Measurements from ENCODE around the gene ACSF3. TPM values are rescaled to one million over a fixed set of nuclear protein-coding genes. Genes with fewer than 3 reads are reported as not detected.
"Not testable (repeated sequence)": the region's sequence is repeated elsewhere in the genome, so short reads cannot be mapped to it uniquely, and the experiment has no call there.

The ACSF3 gene
- total RNA-seq, 1 experiment from 2014 or later: 38.7 TPM

DNA sequence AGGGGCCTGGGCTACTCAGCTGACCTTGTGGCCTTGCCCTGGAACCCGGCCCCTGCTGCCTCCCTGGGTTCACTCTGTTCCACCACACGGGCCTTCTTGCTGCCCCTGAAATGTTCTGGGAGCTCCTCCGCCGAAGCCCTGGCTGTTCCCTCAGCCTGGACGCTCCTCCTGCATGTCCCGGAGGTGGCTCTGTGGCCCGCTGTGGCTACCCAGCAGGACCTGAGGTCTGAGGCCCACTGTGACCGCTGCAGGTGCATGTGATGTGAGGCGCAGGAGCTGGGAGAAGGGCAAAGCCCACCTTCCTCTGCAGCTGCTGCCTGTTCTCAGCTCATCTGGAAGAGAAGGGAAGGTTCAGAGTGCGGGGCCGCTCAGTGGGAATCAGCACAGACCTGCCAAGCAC lies 38.9 kb upstream of the ACSF3 start:
- DNase-seq (ENCODE audit: low spot score): no peak
- in situ Hi-C loops (cut with HindIII; ENCODE audit: low sequenced_read_pairs): no loop called here

DNA sequence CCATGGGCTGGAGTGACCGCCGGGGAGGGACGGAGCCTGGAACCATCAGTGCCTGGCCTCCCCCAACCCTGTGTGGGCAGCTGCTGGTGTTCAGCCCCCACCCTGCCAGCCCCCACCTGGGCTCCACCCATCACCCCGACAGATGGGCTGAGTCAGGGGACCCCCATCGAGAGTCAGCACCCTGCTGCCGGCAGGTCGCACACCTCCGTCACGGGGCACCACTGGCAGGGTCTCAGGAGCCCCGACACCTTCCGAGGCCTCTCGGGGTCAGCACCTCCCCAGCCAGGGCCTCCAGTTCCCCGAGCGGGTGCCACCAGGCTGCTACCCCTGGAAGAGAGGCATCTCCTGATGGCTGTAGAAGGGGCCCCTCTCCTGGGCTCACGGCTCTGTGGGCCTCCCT lies 38.3 kb upstream of the ACSF3 start:
- in situ Hi-C loops (cut with HindIII; ENCODE audit: low sequenced_read_pairs): no loop called here
- DNase-seq (ENCODE audit: low spot score): no peak

GRCh38 chr16:89055894-89056555 lies 37.6 kb upstream of the ACSF3 start:
- no peak for DNase-seq (ENCODE audit: low spot score)
- in situ Hi-C loops (cut with HindIII; ENCODE audit: low sequenced_read_pairs): no loop called here

DNA sequence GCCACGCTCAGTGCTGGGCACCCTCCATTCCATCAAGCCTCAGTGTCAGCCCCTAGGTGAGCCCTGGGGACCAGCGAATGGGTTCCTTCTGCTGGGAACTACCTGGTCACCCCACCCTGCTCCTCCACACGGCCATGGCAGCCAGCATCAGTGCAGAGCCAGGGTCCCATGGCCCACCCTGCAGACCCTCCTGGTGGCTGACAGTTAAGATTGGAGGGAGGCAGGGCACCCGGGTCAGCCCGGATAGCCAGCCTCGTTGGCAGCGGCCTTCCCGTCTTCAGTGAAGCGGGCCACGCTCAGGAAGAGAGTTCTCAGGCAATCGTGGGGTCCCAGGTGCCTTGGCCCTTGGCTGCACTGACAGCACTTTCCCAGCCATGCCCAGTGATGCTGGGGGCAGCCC lies 37.1 kb upstream of the ACSF3 start:
- no peak for DNase-seq (ENCODE audit: low spot score)
- in situ Hi-C loops (cut with HindIII; ENCODE audit: low sequenced_read_pairs): no loop called here

- DNase-seq (ENCODE audit: low spot score): no peak
Observed at GRCh38 chr16:89057738-89058137, 35.9 kb upstream of the ACSF3 start.

GRCh38 chr16:89058812-89059211 lies 34.8 kb upstream of the ACSF3 start:
- DNase-seq (ENCODE audit: low spot score): no peak
- in situ Hi-C loops (cut with HindIII; ENCODE audit: low sequenced_read_pairs): no loop called here

More at GRCh38 chr16:89057738-89058137, 35.9 kb upstream of the ACSF3 start:
- in situ Hi-C loops (cut with HindIII; ENCODE audit: low sequenced_read_pairs): no loop called here

DNA sequence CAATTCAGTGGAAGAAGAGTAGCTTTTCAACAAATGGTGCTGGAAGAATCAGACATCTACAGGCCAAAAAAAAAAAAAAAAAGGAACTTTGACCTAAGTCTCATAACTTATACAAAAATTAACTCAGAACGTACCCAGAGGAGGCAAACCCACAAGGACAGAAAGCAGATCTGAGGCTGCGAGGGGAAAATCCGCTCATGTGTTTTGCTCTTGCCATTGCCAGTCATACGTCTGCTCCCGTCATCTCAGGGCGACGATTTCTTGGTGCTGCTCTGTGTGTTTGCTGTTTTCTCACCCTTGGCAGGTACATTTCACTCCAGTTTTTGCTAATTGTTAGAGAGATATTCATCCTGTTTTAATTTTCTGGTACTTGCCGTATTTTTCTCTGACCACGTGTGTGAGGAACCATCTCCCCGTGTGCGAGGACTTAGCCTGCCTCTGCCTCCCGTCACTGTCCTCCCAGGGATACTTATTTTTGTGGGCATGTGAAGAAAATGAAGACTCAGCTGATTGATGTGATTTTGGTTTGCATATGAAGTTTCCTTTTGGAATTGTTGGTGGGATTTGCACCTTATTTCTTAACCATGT lies 33.4 kb upstream of the ACSF3 start:
- no peak for DNase-seq (ENCODE audit: low spot score)
- in situ Hi-C loops (cut with HindIII; ENCODE audit: low sequenced_read_pairs): no loop called here

DNA sequence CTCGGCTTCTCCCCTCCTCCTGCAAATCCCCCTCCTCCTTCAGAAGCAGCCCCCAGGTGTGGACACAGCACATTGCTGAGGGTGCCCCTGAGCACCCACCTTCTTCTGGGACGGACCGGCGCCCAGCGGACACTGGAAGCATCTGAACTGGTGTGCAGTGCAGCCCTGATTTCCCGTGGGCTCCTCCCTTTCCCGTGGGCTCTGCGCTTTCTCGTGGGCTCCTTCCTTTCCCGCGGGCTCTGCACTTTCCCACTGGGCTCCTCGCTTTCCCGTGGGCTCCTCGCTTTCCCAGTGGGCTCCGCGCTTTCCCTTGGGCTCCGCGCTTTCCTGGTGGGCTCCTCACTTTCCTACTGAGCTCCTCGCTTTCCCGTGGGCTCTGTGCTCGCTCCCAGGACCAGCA lies 32.6 kb upstream of the ACSF3 start:
- in situ Hi-C loops (cut with HindIII; ENCODE audit: low sequenced_read_pairs): no loop called here
- no peak for DNase-seq (ENCODE audit: low spot score)

- DNase-seq (ENCODE audit: low spot score): no peak
- in situ Hi-C loops (cut with HindIII; ENCODE audit: low sequenced_read_pairs): no loop called here
Observed at GRCh38 chr16:89061590-89062380, 31.9 kb upstream of the ACSF3 start.

- DNase-seq (ENCODE audit: low spot score): no peak
- in situ Hi-C loops (cut with HindIII; ENCODE audit: low sequenced_read_pairs): no loop called here
Observed at GRCh38 chr16:89062389-89063345, 31.0 kb upstream of the ACSF3 start.

DNA sequence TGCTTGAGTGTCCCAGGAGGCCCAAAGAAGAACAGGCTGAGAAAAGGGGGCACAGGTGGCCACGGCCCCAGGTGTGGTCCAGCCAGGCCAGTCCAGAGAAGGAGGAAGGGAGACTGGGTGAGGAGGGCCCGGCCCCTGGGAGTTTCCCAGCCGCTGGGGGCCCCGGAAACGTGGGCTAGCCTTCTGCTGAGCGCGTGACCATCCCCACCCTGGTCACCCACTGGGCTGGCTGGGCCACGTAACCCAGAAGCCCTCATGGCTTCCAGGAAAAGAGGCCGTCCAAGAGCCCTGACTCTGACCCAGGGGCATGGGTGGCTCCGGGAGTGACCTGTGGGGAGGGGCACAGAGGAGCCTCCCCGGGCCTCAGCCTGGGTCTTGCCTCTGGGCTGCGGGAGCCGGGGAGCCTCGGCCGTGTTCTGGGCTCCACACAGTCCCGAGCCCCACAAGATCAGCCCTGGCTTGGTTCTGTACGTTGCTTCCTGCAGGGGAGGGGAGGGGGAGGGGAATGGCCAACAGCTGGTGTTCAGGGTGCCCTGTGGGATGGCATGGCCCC lies 29.8 kb upstream of the ACSF3 start:
- in situ Hi-C loops (cut with HindIII; ENCODE audit: low sequenced_read_pairs): no loop called here
- no peak for DNase-seq (ENCODE audit: low spot score)

- no peak for DNase-seq (ENCODE audit: low spot score)
- in situ Hi-C loops (cut with HindIII; ENCODE audit: low sequenced_read_pairs): no loop called here
Observed at GRCh38 chr16:89064606-89065457, 28.8 kb upstream of the ACSF3 start.

DNA sequence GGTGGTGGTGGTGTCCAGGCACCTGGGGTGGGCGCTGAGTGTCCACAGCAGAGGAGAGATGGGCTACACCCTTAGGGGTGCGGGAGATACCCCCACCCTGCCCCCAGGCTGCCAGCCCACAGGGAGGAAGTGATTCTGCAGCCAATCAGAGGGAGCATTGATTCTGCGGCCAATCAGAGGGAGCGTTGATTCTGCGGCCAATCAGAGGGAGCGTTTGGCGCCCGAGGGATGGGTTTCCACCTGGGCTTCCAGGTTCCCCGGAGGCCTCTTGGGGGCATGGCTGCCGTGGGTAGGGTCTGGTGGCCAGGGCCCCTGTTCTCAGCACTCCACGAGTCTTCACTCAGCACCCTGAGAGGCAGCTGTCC lies 28.2 kb upstream of the ACSF3 start:
- in situ Hi-C loops (cut with HindIII; ENCODE audit: low sequenced_read_pairs): no loop called here
- DNase-seq (ENCODE audit: low spot score): no peak

DNA sequence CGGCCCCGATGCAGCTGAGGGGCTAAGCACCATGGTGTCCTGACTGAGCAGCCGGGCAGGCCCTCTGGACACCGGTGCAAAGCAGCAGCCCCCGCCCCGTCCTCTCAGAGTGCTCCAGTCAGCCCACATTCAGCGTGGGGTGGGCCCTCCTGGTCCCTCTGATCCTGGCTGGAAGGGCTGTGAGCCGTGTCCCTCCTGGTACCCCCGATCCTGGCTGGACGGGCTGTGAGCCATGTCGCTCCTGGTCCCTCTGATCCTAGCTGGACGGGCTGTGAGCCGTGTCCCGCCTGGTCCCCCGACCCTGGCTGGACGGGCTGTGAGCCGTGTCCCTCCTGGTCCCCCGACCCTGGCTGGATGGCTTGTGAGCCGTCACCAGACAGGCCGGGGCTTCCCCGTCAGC lies 26.9 kb upstream of the ACSF3 start:
- in situ Hi-C loops (cut with HindIII; ENCODE audit: low sequenced_read_pairs): no loop called here
- DNase-seq (ENCODE audit: low spot score): no peak

DNA sequence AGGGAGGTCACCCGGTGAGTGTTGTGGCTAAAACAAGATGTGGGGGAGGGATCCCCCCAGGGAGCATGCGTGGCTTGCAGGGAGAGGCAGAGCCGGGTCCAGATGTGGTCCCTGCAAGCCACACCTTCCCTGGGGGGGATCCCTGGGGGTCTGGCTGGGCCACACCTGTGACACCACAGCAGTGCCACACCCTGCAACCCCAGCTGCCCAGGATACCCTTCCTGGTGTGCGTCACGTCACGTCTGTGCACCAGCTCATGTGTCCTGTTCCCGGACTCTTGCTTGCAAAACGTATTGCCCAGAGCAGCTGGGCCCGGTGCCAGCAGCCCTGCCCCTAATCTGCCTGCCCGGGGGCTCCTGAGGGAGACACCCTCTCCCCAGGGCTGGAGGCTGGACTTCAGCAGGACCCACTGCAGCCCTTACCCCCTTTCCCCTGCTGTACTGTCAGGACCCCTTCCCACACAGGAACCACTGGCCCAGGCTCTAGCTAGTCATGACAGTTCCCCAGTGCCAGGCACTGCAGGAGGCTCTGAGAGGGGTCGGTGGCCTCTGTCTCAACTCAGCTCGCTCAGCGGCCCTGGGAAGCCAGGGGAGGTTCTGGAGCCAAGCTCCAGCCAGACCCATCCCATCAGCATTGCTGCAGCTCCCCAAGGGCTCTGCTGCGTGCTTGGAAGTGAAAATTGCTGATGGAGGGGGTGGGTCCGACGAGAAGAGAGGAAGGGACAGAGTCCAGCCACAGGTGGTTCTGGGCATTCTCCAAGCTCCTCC lies 25.8 kb upstream of the ACSF3 start:
- DNase-seq (ENCODE audit: low spot score): no peak
- in situ Hi-C loops (cut with HindIII; ENCODE audit: low sequenced_read_pairs): no loop called here

DNA sequence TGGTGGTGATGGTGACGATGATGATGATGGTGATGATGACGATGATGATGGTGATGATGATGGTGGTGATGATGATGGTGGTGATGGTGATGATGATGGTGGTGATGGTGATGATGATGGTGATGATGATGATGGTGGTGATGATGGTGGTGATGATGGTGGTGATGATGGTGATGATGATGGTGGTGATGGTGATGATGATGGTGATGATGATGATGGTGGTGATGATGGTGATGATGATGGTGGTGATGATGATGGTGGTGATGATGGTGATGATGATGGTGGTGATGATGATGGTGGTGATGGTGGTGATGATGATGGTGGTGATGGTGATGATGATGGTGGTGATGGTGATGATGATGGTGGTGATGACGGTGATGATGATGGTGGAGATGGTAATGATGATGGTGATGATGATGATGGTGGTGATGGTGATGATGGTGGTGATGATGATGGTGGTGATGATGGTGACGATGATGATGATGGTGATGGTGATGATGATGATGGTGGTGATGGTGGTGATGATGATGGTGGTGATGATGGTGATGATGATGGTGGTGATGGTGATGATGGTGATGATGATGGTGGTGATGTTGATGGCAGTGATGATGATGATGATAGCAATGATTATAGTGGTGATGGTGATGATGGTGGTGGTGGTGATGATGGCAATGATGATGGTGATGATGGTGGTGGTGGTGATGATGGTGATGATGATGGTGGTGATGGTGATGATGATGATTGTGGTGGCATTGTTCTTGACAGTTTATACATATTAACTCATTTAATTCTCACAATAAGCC lies 24.6 kb upstream of the ACSF3 start:
- in situ Hi-C loops (cut with HindIII; ENCODE audit: low sequenced_read_pairs); DNase-seq (ENCODE audit: low spot score): not testable (repeated sequence)

DNA sequence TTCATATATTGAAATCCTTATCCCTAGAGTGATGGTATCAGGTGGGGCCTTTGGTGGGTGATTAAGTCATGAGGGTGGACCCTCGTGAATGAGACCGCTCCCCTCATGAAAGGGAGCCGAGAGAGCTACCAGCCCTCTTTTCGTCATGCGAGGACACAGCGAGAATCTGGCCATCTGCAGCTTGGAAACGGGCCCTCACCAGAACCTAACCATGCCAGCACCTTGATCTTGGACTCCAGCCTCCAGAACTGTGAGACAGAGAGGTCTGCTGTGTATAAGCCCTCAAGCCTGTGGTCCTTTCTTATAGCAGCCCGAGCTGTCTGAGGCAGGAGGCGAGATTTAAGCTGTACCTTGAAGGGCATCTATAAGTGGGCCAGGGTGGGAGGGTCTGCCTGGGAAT lies 23.7 kb upstream of the ACSF3 start:
- in situ Hi-C loops (cut with HindIII; ENCODE audit: low sequenced_read_pairs): no loop called here
- DNase-seq (ENCODE audit: low spot score): peak; percentile 53
